ENCODE measurements around the gene GMNC.
"Not testable (repeated sequence)": the region's sequence is repeated elsewhere in the genome, so short reads cannot be mapped to it uniquely, and the experiment has no call there.

Gene GMNC

GRCh38 chr3:190862209-190863118 lies at the start of gene GMNC:
Gene GMNC, minus strand, starts transcription at chr3:190862694. Its CDS starts 79 bp downstream, at chr3:190862615.
- no peaks in the 10 kb centered on the region for H3K9me3 Mint-ChIP-seq
- H3K4me3 Mint-ChIP-seq, result peak within 1 kb of the TSS; percentile 45
- peaks cover 9% of the 10 kb centered on the region for H3K4me1 Mint-ChIP-seq
- H3K36me3 Mint-ChIP-seq, result no peaks in the 10 kb centered on the region
- peaks cover 18% of the 10 kb centered on the region for H3K27me3 Mint-ChIP-seq
- H3K27ac Mint-ChIP-seq, result no peak within 1 kb of the TSS
- CTCF ChIA-PET, result interaction anchor here (1.5 kb wide), 1 partner anchor 22 kb away, joined by 3 read pairs; no protein-coding TSS in a partner anchor
- DNase-seq, result peak; percentile 54

- Mint-ChIP-seq H3K27ac (no peak overlapping the region), H3K4me1 (no peaks in the 10 kb centered on the region), H3K36me3 (no peaks in the 10 kb centered on the region), H3K27me3 (no peaks in the 10 kb centered on the region), H3K9me3 (peaks cover 2% of the 10 kb centered on the region), H3K4me3 (no peak overlapping the region)
- CTCF ChIA-PET, result no interaction called here
- no peak for DNase-seq
These were observed 48.9 kb upstream of the GMNC start for GRCh38 chr3:190911382-190911781.

- Mint-ChIP-seq H3K4me1 (no peaks in the 10 kb centered on the region), H3K27ac (no peak overlapping the region), H3K27me3 (no peaks in the 10 kb centered on the region), H3K4me3 (no peak overlapping the region), H3K9me3 (peaks cover 4% of the 10 kb centered on the region), H3K36me3 (no peaks in the 10 kb centered on the region)
- DNase-seq, result no peak
- CTCF ChIA-PET, result no interaction called here
These were observed 47.4 kb upstream of the GMNC start for GRCh38 chr3:190909908-190910307.

GRCh38 chr3:190903156-190903555 lies 40.7 kb upstream of the GMNC start:
- no peak overlapping the region for H3K4me3 Mint-ChIP-seq
- CTCF ChIA-PET, result interaction anchor here (0.7 kb wide), 1 partner anchor 10 kb away, joined by 3 read pairs; no protein-coding TSS in a partner anchor
- no peaks in the 10 kb centered on the region for H3K27me3 Mint-ChIP-seq
- no peaks in the 10 kb centered on the region for H3K4me1 Mint-ChIP-seq
- H3K27ac Mint-ChIP-seq, result no peak overlapping the region
- peaks cover 5% of the 10 kb centered on the region for H3K9me3 Mint-ChIP-seq
- H3K36me3 Mint-ChIP-seq, result no peaks in the 10 kb centered on the region
- DNase-seq, result no peak

GRCh38 chr3:190902292-190902691 lies 39.8 kb upstream of the GMNC start:
- DNase-seq, result no peak
- Mint-ChIP-seq H3K4me1 (no peaks in the 10 kb centered on the region), H3K9me3 (peaks cover 4% of the 10 kb centered on the region), H3K4me3 (no peak overlapping the region), H3K36me3 (no peaks in the 10 kb centered on the region), H3K27me3 (no peaks in the 10 kb centered on the region), H3K27ac (no peak overlapping the region)
- CTCF ChIA-PET, result no interaction called here

GRCh38 chr3:190892395-190892902 lies 30.0 kb upstream of the GMNC start:
- DNase-seq, result no peak
- no peaks in the 10 kb centered on the region for H3K27me3 Mint-ChIP-seq
- no peak overlapping the region for H3K4me3 Mint-ChIP-seq
- H3K27ac Mint-ChIP-seq, result no peak overlapping the region
- peaks cover 12% of the 10 kb centered on the region for H3K9me3 Mint-ChIP-seq
- CTCF ChIA-PET, result interaction anchor here (1.4 kb wide), 1 partner anchor 11 kb away, joined by 3 read pairs; no protein-coding TSS in a partner anchor
- no peaks in the 10 kb centered on the region for H3K36me3 Mint-ChIP-seq
- no peaks in the 10 kb centered on the region for H3K4me1 Mint-ChIP-seq

GRCh38 chr3:190886945-190887344 lies 24.5 kb upstream of the GMNC start:
- no peaks in the 10 kb centered on the region for H3K9me3 Mint-ChIP-seq
- DNase-seq, result no peak
- no peak overlapping the region for H3K4me3 Mint-ChIP-seq
- no peaks in the 10 kb centered on the region for H3K27me3 Mint-ChIP-seq
- H3K36me3 Mint-ChIP-seq, result no peaks in the 10 kb centered on the region
- H3K4me1 Mint-ChIP-seq, result no peaks in the 10 kb centered on the region
- H3K27ac Mint-ChIP-seq, result no peak overlapping the region
- CTCF ChIA-PET, result no interaction called here

- H3K9me3 Mint-ChIP-seq, result no peaks in the 10 kb centered on the region
- no peaks in the 10 kb centered on the region for H3K27me3 Mint-ChIP-seq
- no peak overlapping the region for H3K4me3 Mint-ChIP-seq
- no peaks in the 10 kb centered on the region for H3K4me1 Mint-ChIP-seq
- H3K36me3 Mint-ChIP-seq, result no peaks in the 10 kb centered on the region
- H3K27ac Mint-ChIP-seq, result no peak overlapping the region
- CTCF ChIA-PET, result interaction anchor here (0.9 to 2.8 kb wide), 3 partner anchors 10 to 166 kb away, joined by 3 to 14 read pairs (median 3); partner anchors contain the start of gene GMNC
- peak; percentile 42 for DNase-seq
These were observed 21.7 kb upstream of the GMNC start for GRCh38 chr3:190883973-190884832.

- no peaks in the 10 kb centered on the region for H3K36me3 Mint-ChIP-seq
- H3K9me3 Mint-ChIP-seq, result no peaks in the 10 kb centered on the region
- no peak for DNase-seq
- no peaks in the 10 kb centered on the region for H3K4me1 Mint-ChIP-seq
- H3K27ac Mint-ChIP-seq, result no peak overlapping the region
- CTCF ChIA-PET, result interaction anchor here (1.5 kb wide), 1 partner anchor 9 kb away, joined by 3 read pairs; no protein-coding TSS in a partner anchor
- no peaks in the 10 kb centered on the region for H3K27me3 Mint-ChIP-seq
- H3K4me3 Mint-ChIP-seq, result no peak overlapping the region
These were observed 20.6 kb upstream of the GMNC start for GRCh38 chr3:190883141-190883540.

GRCh38 chr3:190877925-190878324 lies 15.4 kb upstream of the GMNC start:
- Mint-ChIP-seq H3K4me3 (no peak overlapping the region), H3K36me3 (no peaks in the 10 kb centered on the region), H3K27ac (no peak overlapping the region), H3K4me1 (no peaks in the 10 kb centered on the region), H3K27me3 (no peaks in the 10 kb centered on the region), H3K9me3 (no peaks in the 10 kb centered on the region)
- no peak for DNase-seq
- CTCF ChIA-PET, result no interaction called here

GRCh38 chr3:190876433-190876832 lies 13.9 kb upstream of the GMNC start:
- H3K27ac Mint-ChIP-seq, H3K27me3 Mint-ChIP-seq, H3K4me1 Mint-ChIP-seq, H3K9me3 Mint-ChIP-seq, DNase-seq, H3K36me3 Mint-ChIP-seq, CTCF ChIA-PET, H3K4me3 Mint-ChIP-seq: not testable (repeated sequence)

GRCh38 chr3:190875061-190875460 lies 12.6 kb upstream of the GMNC start:
- H3K36me3 Mint-ChIP-seq, H3K9me3 Mint-ChIP-seq, H3K27me3 Mint-ChIP-seq, DNase-seq, H3K4me1 Mint-ChIP-seq, H3K4me3 Mint-ChIP-seq, CTCF ChIA-PET, H3K27ac Mint-ChIP-seq: not testable (repeated sequence)

GRCh38 chr3:190870127-190870526 lies 7.6 kb upstream of the GMNC start:
- H3K9me3 Mint-ChIP-seq, result no peaks in the 10 kb centered on the region
- no peak overlapping the region for H3K4me3 Mint-ChIP-seq
- no peak for DNase-seq
- CTCF ChIA-PET, result no interaction called here
- no peak overlapping the region for H3K27ac Mint-ChIP-seq
- no peaks in the 10 kb centered on the region for H3K36me3 Mint-ChIP-seq
- no peaks in the 10 kb centered on the region for H3K4me1 Mint-ChIP-seq
- H3K27me3 Mint-ChIP-seq, result no peaks in the 10 kb centered on the region

- Mint-ChIP-seq H3K27me3 (peaks cover 12% of the 10 kb centered on the region), H3K9me3 (no peaks in the 10 kb centered on the region), H3K4me3 (no peak overlapping the region), H3K27ac (no peak overlapping the region), H3K4me1 (peaks cover 8% of the 10 kb centered on the region), H3K36me3 (no peaks in the 10 kb centered on the region)
- DNase-seq, result no peak
- CTCF ChIA-PET, result no interaction called here
These were observed 4.6 kb upstream of the GMNC start for GRCh38 chr3:190867071-190867470.

All from activated naive CD4-positive, alpha-beta T cell treated with anti-CD3 and anti-CD28 coated beads, Interleukin-2, amount 10 ng/mL, durations not matched to agents 7 days and 5 days (primary cell).